Measurements from ENCODE around the gene USP2. TPM values are rescaled to one million over a fixed set of nuclear protein-coding genes. Genes with fewer than 3 reads are reported as not detected.

USP2 gene
- total and polyA plus RNA-seq, 2 of the 8 experiments (the other 6 are each of a cell fraction or from before 2014, with no cell fraction given): 2.2 to 6.9 TPM

DNA sequence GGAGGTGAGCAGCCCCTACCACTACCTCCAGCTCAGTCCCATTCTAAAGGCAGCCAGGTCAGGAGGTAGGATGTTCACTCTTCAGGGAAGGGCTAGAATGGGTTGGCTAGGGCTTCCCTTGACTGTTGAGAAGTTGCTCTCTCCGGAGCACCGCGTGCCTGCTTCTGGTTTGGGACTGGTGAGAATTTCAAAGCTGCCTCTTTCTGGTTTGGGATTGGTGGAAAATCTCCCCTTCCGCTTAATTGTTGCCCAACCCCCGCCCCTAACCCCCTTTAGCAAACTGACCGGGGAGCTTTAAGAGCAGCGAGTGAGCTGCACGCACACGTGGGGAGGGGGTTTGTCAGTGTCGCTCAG, 686 bp downstream of the USP2 start:
- Histone ChIP-seq H3K4me1 (replicated peaks in 1 of 4; ENCODE audit: control insufficient read depth in 3 of 4, insufficient read depth in 4 of 4, low read length in 3 of 4) (peaks cover 9 to 41% (median 35%) of the 10 kb centered on the region in 4 experiments), H3K4me2 (ENCODE audit: insufficient read depth in 1 of 2, low read depth in 2 of 2, low read length in 2 of 2) (peak overlapping the region; percentile 88 to 97), H2BK15ac (ENCODE audit: low read length) (peak overlapping the region; percentile 97), H2BK5ac (ENCODE audit: low read depth, low read length) (peak overlapping the region; percentile 71; the same call in 1 of the 2 replicates), H3K27me3 (replicated peaks in 1 of 4; ENCODE audit: control insufficient read depth in 3 of 4, extremely low read depth in 1 of 4, insufficient read depth in 3 of 4, low read length in 3 of 4) (peaks cover 0 to 12% (median 10%) of the 10 kb centered on the region in 4 experiments; a peak in 6 of 7 replicates), H3K9me3 (ENCODE audit: insufficient read depth in 2 of 2, low read depth in 1 of 2, low read length in 1 of 2) (no peaks in the 10 kb centered on the region), H3K4ac (replicated peaks; ENCODE audit: insufficient read length, low read depth, low read length) (no peak overlapping the region), H3K79me2 (ENCODE audit: control insufficient read depth in 1 of 2, insufficient read depth in 2 of 2, low read length in 2 of 2) (no peaks in the 10 kb centered on the region), H3K18ac (ENCODE audit: extremely low read depth, low read length) (peak overlapping the region; percentile 96), H4K91ac (replicated peaks; ENCODE audit: insufficient read length, low read length) (peak overlapping the region; percentile 69), H2AK5ac (ENCODE audit: low read depth, low read length) (0 out of 2 replicates have a peak overlapping the region, but pooled peaks have one; percentile 3), H3K27ac (ENCODE audit: low read depth, low read length) (no peak overlapping the region), H3K79me1 (ENCODE audit: low read depth, low read length) (no peaks in the 10 kb centered on the region), H3K56ac (replicated peaks; ENCODE audit: insufficient read length, low read depth, low read length) (no peak overlapping the region), H2BK120ac (replicated peaks; ENCODE audit: low read depth, low read length) (no peak overlapping the region), H2BK12ac (ENCODE audit: low read depth, low read length) (peak overlapping the region; percentile 94; the same call in 1 of the 2 replicates), H3K4me3 (ENCODE audit: extremely low read depth in 1 of 4, insufficient read depth in 2 of 4, low read depth in 3 of 4, low read length in 4 of 4) (peak overlapping the region; percentile 49 to 81 (median 64); a peak in 7 of 8 replicates), H2BK20ac (ENCODE audit: low read length) (peak overlapping the region; percentile 51; the same call in 1 of the 2 replicates), H4K8ac (ENCODE audit: extremely low read depth, insufficient read depth, low read length) (no peak overlapping the region), H2AFZ (ENCODE audit: low read length) (peak overlapping the region; percentile 68; the same call in 1 of the 2 replicates), H3K9ac (replicated peaks in 1 of 4; ENCODE audit: extremely low read depth in 1 of 4, low read depth in 3 of 4, low read length in 3 of 4) (peak overlapping the region in 1 of 4 experiments; percentile 4; a peak in 1 of 7 replicates), H3K23ac (ENCODE audit: insufficient read length) (no peak overlapping the region), H4K20me1 (replicated peaks in 1 of 2; ENCODE audit: control insufficient read depth in 1 of 2, insufficient read depth in 2 of 2, low read length in 2 of 2) (no peaks in the 10 kb centered on the region), H3K23me2 (ENCODE audit: low read depth, low read length) (peaks cover 21% of the 10 kb centered on the region), H3K14ac (ENCODE audit: insufficient read length) (no peak overlapping the region), H4K5ac (ENCODE audit: insufficient read length, low read depth, low read length) (peak overlapping the region; percentile 3), H3K36me3 (ENCODE audit: control insufficient read depth in 2 of 4, insufficient read depth in 4 of 4, low read length in 3 of 4) (no peaks in the 10 kb centered on the region)
- DNase-seq (ENCODE audit: low read depth in 1 of 2, low spot score in 2 of 2): peak in 1 of 2 experiments; percentile 64
- POLR2A ChIA-PET (ENCODE audit: partially characterized antibody): interaction anchor here (0.9 to 2.9 kb wide), 8 partner anchors 9 to 58 kb away, joined by 3 to 12 read pairs (median 4); partner anchors contain the start of gene THY1
- FAIRE-seq: no peak
- TF ChIP-seq, protein P1, sequence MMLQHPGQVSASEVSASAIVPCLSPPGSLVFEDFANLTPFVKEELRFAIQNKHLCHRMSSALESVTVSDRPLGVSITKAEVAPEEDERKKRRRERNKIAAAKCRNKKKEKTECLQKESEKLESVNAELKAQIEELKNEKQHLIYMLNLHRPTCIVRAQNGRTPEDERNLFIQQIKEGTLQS (IDR thresholded peaks at IDR 0.05; ENCODE audit: insufficient read depth, low read depth, low read length): no peak
- TF ChIP-seq BRCA1 (IDR thresholded peaks at IDR 0.05; ENCODE audit: low read depth, low read length) (no peak), MAX (IDR thresholded peaks at IDR 0.05) (peak; percentile 92), SP1 (IDR thresholded peaks at IDR 0.05; ENCODE audit: low read depth, low read length) (peak; percentile 19; the same call in 1 of the 2 replicates), SIRT6 (IDR thresholded peaks at IDR 0.05; ENCODE audit: low read length) (no peak), E2F6 (IDR thresholded peaks at IDR 0.05) (peak; percentile 89)
- WGBS, 2 experiments (ENCODE audit: extremely low coverage in 1 of 2, insufficient coverage in 1 of 2, insufficient read length in 1 of 2, insufficient replicate concordance in 2 of 2, low coverage in 1 of 2, low lambda C conversion rate in 2 of 2, missing lambda C conversion rate in 1 of 2): 5% methylated on average over 10 of the region's 10 CpGs; no CpG with 5 or more reads in 1 of the 2 experiments
- CTCF ChIA-PET (ENCODE audit: partially characterized antibody): interaction anchor here (0.6 to 26.3 kb wide), 24 partner anchors 7 to 190 kb away, joined by 3 to 474 read pairs (median 6); partner anchors contain the start of genes C1QTNF5 and MFRP
